PC-3 (cell line): ENCODE measurements around the gene KRTAP12-3. TPM values are rescaled to one million over a fixed set of nuclear protein-coding genes. Genes with fewer than 3 reads are reported as not detected.

Experiments used
- ATAC-seq: fragments of 200-7000 bp; cut with Tn5 transposase; 2 replicates; pipeline ENCODE4 v1.9.1; 2020; ENCODE audit warnings: mild to moderate bottlenecking, moderate library complexity
- BruUV-seq: library from RNA; stranded (reverse); fragments of 400-500 nt; replicated peaks from 2 replicates; lab custom pipeline; 2021; lab: Mats Ljungman, UMichigan
- CTCF ChIA-PET: fragments of 300-600 bp; sonication (Branson Sonifier 250); formaldehyde crosslinking; loops from one replicate; lab custom pipeline; 2022; ENCODE audit warnings: antibody characterized with exemption; lab: Charles Lee
- POLR2A ChIA-PET: fragments of 300-600 bp; sonication (Branson Sonifier 250); formaldehyde crosslinking; loops from one replicate; lab custom pipeline; 2022; ENCODE audit warnings: antibody characterized with exemption; ENCODE audit not compliant: unreplicated experiment; lab: Charles Lee
- DNase-seq: peaks from one replicate; pipeline ENCODE4 v3.0.0-alpha.2; 2015
- H2AFZ ChIP-seq: fragments of 300-600 bp; sonication (generic); 2 replicates; pipeline ENCODE4 v1.6.0; 2016; ENCODE audit warnings: antibody characterized with exemption, low read length
- H3F3A ChIP-seq: fragments of 300-600 bp; sonication (generic); one replicate; pipeline ENCODE4 v1.6.0; 2017; ENCODE audit warnings: antibody characterized with exemption, low read length, control low read depth, mild to moderate bottlenecking; ENCODE audit not compliant: unreplicated experiment
- H3K27ac ChIP-seq: fragments of 300-600 bp; sonication (generic); 2 replicates; pipeline ENCODE4 v1.5.1; 2016; ENCODE audit warnings: mild to moderate bottlenecking, low read length
- H3K27me3 ChIP-seq: fragments of 300-600 bp; sonication (generic); 2 replicates; pipeline ENCODE4 v1.6.1; 2016; ENCODE audit warnings: low read length, mixed read lengths
- H3K36me3 ChIP-seq: fragments of 300-600 bp; sonication (generic); 2 replicates; pipeline ENCODE4 v1.6.1; 2016; ENCODE audit warnings: low read depth, mixed run types, low read length, mixed read lengths
- H3K4me1 ChIP-seq: fragments of 300-600 bp; sonication (generic); 2 replicates; pipeline ENCODE4 v1.5.1; 2016; ENCODE audit warnings: low read length; ENCODE audit not compliant: insufficient read depth
- H3K4me2 ChIP-seq: fragments of 300-600 bp; sonication (generic); 2 replicates; pipeline ENCODE4 v1.6.0; 2016; ENCODE audit warnings: low read length
- H3K4me3 ChIP-seq: fragments of 300-600 bp; sonication (generic); 2 replicates; pipeline ENCODE4 v1.5.1; 2016; ENCODE audit warnings: mild to moderate bottlenecking, low read length, mixed read lengths
- H3K79me2 ChIP-seq: fragments of 300-600 bp; sonication (generic); 2 replicates; pipeline ENCODE4 v1.6.1; 2017; ENCODE audit warnings: low read length, mixed read lengths
- H3K9ac ChIP-seq: fragments of 300-600 bp; sonication (generic); 2 replicates; pipeline ENCODE4 v1.6.0; 2016; ENCODE audit warnings: mild to moderate bottlenecking, low read length
- H3K9me2 ChIP-seq: fragments of 300-600 bp; sonication (generic); replicated peaks from 2 replicates; pipeline ENCODE4 v1.6.1; 2016; ENCODE audit warnings: mixed run types, low read length, mixed read lengths
- H3K9me3 ChIP-seq: fragments of 300-600 bp; sonication (generic); 2 replicates; pipeline ENCODE4 v1.6.1; 2016; ENCODE audit warnings: low read length, mixed read lengths
- H4K20me1 ChIP-seq: fragments of 300-600 bp; sonication (generic); 2 replicates; pipeline ENCODE4 v1.6.1; 2016; ENCODE audit warnings: low read length, mixed read lengths
- CTCF ChIP-seq: fragments of 300-600 bp; sonication (generic); conservative IDR thresholded peaks from 2 replicates; pipeline ENCODE4 v1.5.1; 2017; ENCODE audit warnings: antibody characterized with exemption, low read depth, mild to moderate bottlenecking, low read length
- EZH2 ChIP-seq: fragments of 300-600 bp; sonication (generic); IDR thresholded peaks from one replicate; pipeline ENCODE4 v1.6.1; 2017; ENCODE audit warnings: antibody characterized with exemption, mild to moderate bottlenecking, low read length; ENCODE audit not compliant: unreplicated experiment
- EZH2phosphoT487 ChIP-seq: fragments of 300-600 bp; sonication (generic); IDR thresholded peaks from 2 replicates; pipeline ENCODE4 v1.6.1; 2018; ENCODE audit warnings: mild to moderate bottlenecking, antibody characterized with exemption, low read length, borderline replicate concordance
- intact Hi-C: fragments of 100-400 bp; cut with micrococcal nuclease; formaldehyde crosslinking; loops from 2 replicates; pipeline ENCODE4 v1.9.0; 2023
- total RNA-seq: library from RNA; depleted of rRNA; stranded (reverse); fragments of >200 nt; gene quantifications from 2 replicates; pipeline ENCODE4 v1.2.3, GENCODE V29; 2014; rRNA removed

The KRTAP12-3 gene
- total RNA-seq, 1 experiment from 2014 or later, result not detected

DNA sequence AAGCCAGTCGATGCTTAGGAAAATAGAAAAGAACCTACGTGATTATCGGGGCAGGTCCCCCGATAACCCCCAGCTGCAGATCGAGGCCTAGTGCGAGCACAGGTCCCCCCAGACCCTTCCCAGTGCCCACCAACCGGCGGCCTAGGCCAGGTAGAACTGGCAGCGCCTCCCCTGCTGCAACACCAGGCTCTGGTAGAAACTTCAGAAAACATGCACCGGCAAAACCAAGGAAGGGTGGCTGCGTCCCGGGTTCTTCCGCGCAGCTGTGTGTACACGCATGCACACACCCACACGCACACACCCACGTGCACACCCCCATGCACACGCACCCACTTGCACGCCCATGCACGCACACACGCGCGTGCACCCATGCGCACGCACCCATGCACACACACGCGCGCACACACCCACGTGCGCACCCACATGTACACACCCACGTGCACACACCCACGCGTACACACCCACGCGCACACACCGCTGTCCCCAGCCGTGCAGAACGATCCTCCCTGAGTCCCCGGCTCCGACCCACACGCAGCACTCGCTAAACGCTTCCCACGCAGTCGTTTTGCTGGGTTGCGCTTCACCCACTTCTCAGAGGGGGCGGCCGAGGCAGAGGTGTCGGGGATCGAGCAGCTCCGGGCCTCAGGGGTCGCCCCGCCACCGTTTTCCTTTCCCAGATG is 48.4 kb downstream of the KRTAP12-3 start:
- Histone ChIP-seq H2AFZ (no peak overlapping the region), H3K36me3 (no peaks in the 10 kb centered on the region), H3K4me1 (peaks cover 12% of the 10 kb centered on the region; the same call in 1 of the 2 replicates), H3K27me3 (peaks cover 5% of the 10 kb centered on the region; the same call in 1 of the 2 replicates), H3K4me3 (no peak overlapping the region), H3K9me3 (no peaks in the 10 kb centered on the region), H3K79me2 (no peaks in the 10 kb centered on the region), H3F3A (no peaks in the 10 kb centered on the region), H3K4me2 (no peak overlapping the region), H3K9me2 (no peaks in the 10 kb centered on the region), H3K27ac (no peak overlapping the region), H4K20me1 (no peaks in the 10 kb centered on the region), H3K9ac (no peak overlapping the region)
- ATAC-seq (no peak), DNase-seq (no peak)
- CTCF ChIA-PET, result no interaction called here
- intact Hi-C loops, result no loop called here
- no peak for TF ChIP-seq EZH2
- no peak for TF ChIP-seq CTCF
- no peak for TF ChIP-seq EZH2phosphoT487
- no TSS peak for BruUV-seq
- POLR2A ChIA-PET, result no interaction called here

DNA sequence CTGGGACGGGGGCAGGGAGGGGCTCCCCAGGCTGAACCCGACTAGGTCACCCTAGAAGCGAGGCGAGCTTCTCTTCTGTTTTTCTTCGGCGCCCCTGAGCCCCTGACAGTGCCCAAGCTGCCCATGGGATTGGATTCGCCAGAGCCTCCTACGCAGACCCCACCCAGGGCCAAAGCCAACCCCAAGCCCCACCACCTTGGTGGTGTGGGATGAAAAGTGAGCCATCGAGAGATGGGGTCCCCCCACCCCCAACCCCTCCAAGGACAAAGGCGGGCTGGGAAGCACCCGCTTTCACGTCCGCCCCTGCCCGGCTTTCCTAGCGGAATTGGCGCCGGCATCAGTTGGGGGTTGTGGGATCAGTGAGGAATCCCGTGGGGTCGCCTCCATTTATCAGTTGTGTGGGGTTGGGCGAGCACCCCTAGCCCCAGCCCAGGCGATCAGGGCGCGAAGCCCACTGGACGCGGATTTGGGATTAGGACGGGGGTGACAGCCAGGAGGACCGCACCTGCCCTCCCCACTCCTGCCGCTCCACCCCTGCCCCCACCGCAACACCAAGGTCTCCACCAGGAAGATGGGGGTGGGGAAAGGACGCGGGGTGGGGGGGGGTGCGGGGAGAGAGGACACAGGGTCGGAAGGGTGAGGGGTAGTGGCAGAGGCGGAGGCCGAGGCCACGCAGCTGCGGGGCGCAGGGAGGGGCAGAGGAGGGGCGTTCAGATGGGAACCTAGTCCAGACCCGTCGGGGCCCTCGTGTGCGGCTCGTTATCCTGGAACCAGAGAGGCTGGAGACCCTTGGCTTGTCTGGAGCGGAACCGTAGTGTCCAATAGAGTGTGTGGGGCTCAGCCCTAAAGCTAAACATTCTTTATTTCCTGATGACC is 49.2 kb downstream of the KRTAP12-3 start:
- no peaks in the 10 kb centered on the region for H3K9me2 ChIP-seq
- H3K36me3 ChIP-seq, result no peaks in the 10 kb centered on the region
- H3K27me3 ChIP-seq, result peaks cover 11% of the 10 kb centered on the region; the same call in 1 of the 2 replicates
- BruUV-seq, result no TSS peak
- peaks cover 12% of the 10 kb centered on the region; the same call in 1 of the 2 replicates for H3K4me1 ChIP-seq
- H4K20me1 ChIP-seq, result no peaks in the 10 kb centered on the region
- CTCF ChIA-PET, result interaction anchor here (0.6 kb wide), 2 partner anchors 214 to 586 kb away, joined by 10 to 12 read pairs; no protein-coding TSS in a partner anchor
- intact Hi-C loops, result no loop called here
- ATAC-seq (no peak), DNase-seq (no peak)
- POLR2A ChIA-PET, result no interaction called here
- no peak overlapping the region for H3K4me3 ChIP-seq
- no peaks in the 10 kb centered on the region for H3F3A ChIP-seq
- no peak overlapping the region for H2AFZ ChIP-seq
- H3K4me2 ChIP-seq, result no peak overlapping the region
- H3K9ac ChIP-seq, result no peak overlapping the region
- no peaks in the 10 kb centered on the region for H3K9me3 ChIP-seq
- H3K27ac ChIP-seq, result no peak overlapping the region
- no peaks in the 10 kb centered on the region for H3K79me2 ChIP-seq
- no peak for TF ChIP-seq CTCF
- no peak for TF ChIP-seq EZH2phosphoT487
- TF ChIP-seq EZH2, result no peak

Other genes with a start within 250 kb of the KRTAP12-3 start
- gene LRRC3, start 202.4 kb upstream of the KRTAP12-3 start, total RNA-seq, result 3.1 and 4.1 TPM in 2 replicates
- not detected in 2 replicates for gene KRTAP10-1, start 117.7 kb upstream of the KRTAP12-3 start, total RNA-seq
- not detected in 2 replicates for gene KRTAP10-2, start 106.4 kb upstream of the KRTAP12-3 start, total RNA-seq
- not detected in 2 replicates for gene KRTAP10-3, start 99.1 kb upstream of the KRTAP12-3 start, total RNA-seq
- not detected in 2 replicates for gene KRTAP10-4, start 84.2 kb upstream of the KRTAP12-3 start, total RNA-seq
- gene KRTAP10-5, start 77.3 kb upstream of the KRTAP12-3 start, total RNA-seq, result 0.98 TPM in 1 of 2 replicates, not detected in the other
- not detected in 2 replicates for gene KRTAP10-6, start 65.4 kb upstream of the KRTAP12-3 start, total RNA-seq
- gene KRTAP10-7, start 57.3 kb upstream of the KRTAP12-3 start, total RNA-seq, result not detected in 2 replicates
- gene KRTAP10-8, start 45.9 kb upstream of the KRTAP12-3 start, total RNA-seq, result not detected in 2 replicates
- gene KRTAP10-9, start 30.8 kb upstream of the KRTAP12-3 start, total RNA-seq, result not detected in 2 replicates
- not detected in 2 replicates for gene KRTAP10-10, start 20.6 kb upstream of the KRTAP12-3 start, total RNA-seq
- gene KRTAP10-11, start 11.5 kb upstream of the KRTAP12-3 start, total RNA-seq, result not detected in 2 replicates
- not detected in 2 replicates for gene KRTAP12-4, start 3.3 kb upstream of the KRTAP12-3 start, total RNA-seq
- gene KRTAP12-2, start 9.0 kb downstream of the KRTAP12-3 start, total RNA-seq, result not detected in 2 replicates
- 0.62 and 0.86 TPM in 2 replicates for gene KRTAP12-1, start 24.2 kb downstream of the KRTAP12-3 start, total RNA-seq
- not detected in 2 replicates for gene KRTAP10-12, start 39.2 kb downstream of the KRTAP12-3 start, total RNA-seq
- 2.1 and 3.2 TPM in 2 replicates for gene TSPEAR, start 53.6 kb downstream of the KRTAP12-3 start, total RNA-seq
- gene UBE2G2, start 143.9 kb downstream of the KRTAP12-3 start, total RNA-seq, result 159 and 189 TPM in 2 replicates
- 242 and 290 TPM in 2 replicates for gene SUMO3, start 160.1 kb downstream of the KRTAP12-3 start, total RNA-seq
- gene PTTG1IP, start 215.8 kb downstream of the KRTAP12-3 start, total RNA-seq, result 330 and 455 TPM in 2 replicates